ENCODE data around the gene HEXB. TPM values are rescaled to one million over a fixed set of nuclear protein-coding genes. Genes with fewer than 3 reads are reported as not detected.

Gene HEXB
- total and polyA plus RNA-seq, 2 donors from 2014 or later, result 113 to 184 TPM

- no peaks in the 10 kb centered on the region for H3K27me3 ChIP-seq (ENCODE audit: control insufficient read depth, insufficient read depth, low read length)
- no peaks in the 10 kb centered on the region for H3K9me3 ChIP-seq (ENCODE audit: control insufficient read depth in 2 of 3, insufficient read depth in 1 of 3, low read length in 3 of 3)
- H3K4me3 ChIP-seq (ENCODE audit: low read length in 3 of 3), result peak overlapping the region; percentile 74 to 80 (median 77)
- peak overlapping the region; percentile 30 to 71 (median 69) for H3K9ac ChIP-seq (ENCODE audit: low read length in 3 of 3)
- intact Hi-C loops (cut with DNase I), result loop anchor here (10.0 kb wide), 2 partner anchors 55 to 605 kb away; no protein-coding TSS in a partner anchor
- TF ChIP-seq, protein P1, sequence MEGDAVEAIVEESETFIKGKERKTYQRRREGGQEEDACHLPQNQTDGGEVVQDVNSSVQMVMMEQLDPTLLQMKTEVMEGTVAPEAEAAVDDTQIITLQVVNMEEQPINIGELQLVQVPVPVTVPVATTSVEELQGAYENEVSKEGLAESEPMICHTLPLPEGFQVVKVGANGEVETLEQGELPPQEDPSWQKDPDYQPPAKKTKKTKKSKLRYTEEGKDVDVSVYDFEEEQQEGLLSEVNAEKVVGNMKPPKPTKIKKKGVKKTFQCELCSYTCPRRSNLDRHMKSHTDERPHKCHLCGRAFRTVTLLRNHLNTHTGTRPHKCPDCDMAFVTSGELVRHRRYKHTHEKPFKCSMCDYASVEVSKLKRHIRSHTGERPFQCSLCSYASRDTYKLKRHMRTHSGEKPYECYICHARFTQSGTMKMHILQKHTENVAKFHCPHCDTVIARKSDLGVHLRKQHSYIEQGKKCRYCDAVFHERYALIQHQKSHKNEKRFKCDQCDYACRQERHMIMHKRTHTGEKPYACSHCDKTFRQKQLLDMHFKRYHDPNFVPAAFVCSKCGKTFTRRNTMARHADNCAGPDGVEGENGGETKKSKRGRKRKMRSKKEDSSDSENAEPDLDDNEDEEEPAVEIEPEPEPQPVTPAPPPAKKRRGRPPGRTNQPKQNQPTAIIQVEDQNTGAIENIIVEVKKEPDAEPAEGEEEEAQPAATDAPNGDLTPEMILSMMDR (IDR thresholded peaks at IDR 0.05; ENCODE audit: borderline replicate concordance, extremely low read depth, insufficient read depth), result no peak
- peak in 4 of 5 donors; percentile 46 to 83 (median 68) for DNase-seq
- H3K36me3 ChIP-seq (ENCODE audit: control insufficient read depth in 2 of 3, insufficient read depth in 3 of 3, low read length in 3 of 3), result peaks cover 0 to 10% (median 0%) of the 10 kb centered on the region in 3 donors
- peaks cover 0 to 6% (median 0%) of the 10 kb centered on the region in 3 donors for H3K4me1 ChIP-seq (ENCODE audit: control insufficient read depth in 2 of 3, insufficient read depth in 2 of 3, low read depth in 1 of 3, low read length in 3 of 3)
- no peak for FAIRE-seq
- H3K27ac ChIP-seq (ENCODE audit: low read depth in 2 of 2, low read length in 2 of 2), result peak overlapping the region; percentile 81 to 84
These were observed 45.1 kb upstream of the HEXB start for GRCh38 chr5:74639807-74640449.

GRCh38 chr5:74640450-74640953 is 44.5 kb upstream of the HEXB start, which contains the start of gene ENC1:
Gene ENC1 (minus strand): TSS chr5:74640728. CDS start chr5:74636485, 4,243 bp downstream.
- no peaks in the 10 kb centered on the region for H3K27me3 ChIP-seq (ENCODE audit: control insufficient read depth, insufficient read depth, low read length)
- FAIRE-seq, result no peak
- peak within 1 kb of the TSS; percentile 81 to 84 for H3K27ac ChIP-seq (ENCODE audit: low read depth in 2 of 2, low read length in 2 of 2)
- intact Hi-C loops (cut with DNase I), result loop anchor here (10.0 kb wide), 1 partner anchor 606 kb away; no protein-coding TSS in a partner anchor
- H3K9ac ChIP-seq (ENCODE audit: low read length in 3 of 3), result peak within 1 kb of the TSS; percentile 30 to 71 (median 69)
- H3K4me3 ChIP-seq (ENCODE audit: low read length in 3 of 3), result peak within 1 kb of the TSS; percentile 74 to 80 (median 77)
- peak; percentile 96 to 98 (median 97) for DNase-seq
- H3K9me3 ChIP-seq (ENCODE audit: control insufficient read depth in 2 of 3, insufficient read depth in 1 of 3, low read length in 3 of 3), result no peaks in the 10 kb centered on the region
- H3K36me3 ChIP-seq (ENCODE audit: control insufficient read depth in 2 of 3, insufficient read depth in 3 of 3, low read length in 3 of 3), result peaks cover 0 to 4% (median 0%) of the 10 kb centered on the region in 3 donors
- TF ChIP-seq, protein P1 (IDR thresholded peaks at IDR 0.05; ENCODE audit: borderline replicate concordance, extremely low read depth, insufficient read depth), result peak; percentile 56
- H3K4me1 ChIP-seq (ENCODE audit: control insufficient read depth in 2 of 3, insufficient read depth in 2 of 3, low read depth in 1 of 3, low read length in 3 of 3), result peaks cover 0 to 6% (median 0%) of the 10 kb centered on the region in 3 donors

DNA sequence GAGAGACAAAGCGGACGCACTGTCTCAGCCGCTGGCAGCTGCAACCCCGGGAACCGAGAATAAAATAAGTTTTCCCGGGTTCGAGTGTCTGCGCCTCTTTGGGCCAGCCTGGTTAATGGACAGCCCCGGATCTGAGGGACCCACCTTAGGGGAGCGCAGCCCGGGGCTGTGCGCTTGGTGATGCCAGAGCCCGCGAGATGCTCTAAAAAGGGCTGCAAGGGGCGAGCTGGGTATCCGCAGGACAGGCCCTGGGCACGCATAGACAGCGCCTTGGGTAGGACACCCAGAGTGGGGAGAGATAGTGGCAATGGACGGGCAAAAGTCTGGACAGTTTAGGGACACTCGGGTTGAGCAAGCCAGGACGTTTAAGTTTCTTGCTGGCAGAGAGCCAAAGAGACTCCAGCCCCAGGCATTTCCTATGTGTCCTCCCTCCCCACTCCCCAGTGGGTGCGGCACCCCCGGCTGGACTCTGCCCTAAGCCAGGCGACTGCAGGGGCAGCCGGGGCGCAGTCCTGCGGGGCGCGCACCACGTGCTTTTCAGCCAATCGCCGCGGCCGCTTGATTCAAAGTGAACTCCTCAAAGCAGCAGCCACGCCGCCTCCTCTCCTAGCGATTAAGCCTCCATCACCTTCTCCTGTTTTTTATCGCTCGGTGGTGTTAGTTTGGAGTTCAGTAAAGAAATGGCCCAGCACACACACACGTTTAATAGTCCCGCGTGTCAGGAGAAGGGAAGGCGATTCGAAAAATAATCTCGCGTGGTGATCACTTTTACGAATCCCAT is 43.9 kb upstream of the HEXB start:
- DNase-seq (peak; percentile 89 to 94 (median 93)), FAIRE-seq (no peak)
- intact Hi-C loops (cut with DNase I), result loop anchor here (10.0 kb wide), 1 partner anchor 606 kb away; no protein-coding TSS in a partner anchor
- Histone ChIP-seq H3K9me3 (ENCODE audit: control insufficient read depth in 2 of 3, insufficient read depth in 1 of 3, low read length in 3 of 3) (no peaks in the 10 kb centered on the region), H3K27me3 (ENCODE audit: control insufficient read depth, insufficient read depth, low read length) (no peaks in the 10 kb centered on the region), H3K36me3 (ENCODE audit: control insufficient read depth in 2 of 3, insufficient read depth in 3 of 3, low read length in 3 of 3) (no peaks in the 10 kb centered on the region), H3K4me3 (ENCODE audit: low read length in 3 of 3) (peak overlapping the region; percentile 62 to 80 (median 70)), H3K27ac (ENCODE audit: low read depth in 2 of 2, low read length in 2 of 2) (peak overlapping the region; percentile 81 to 84), H3K4me1 (ENCODE audit: control insufficient read depth in 2 of 3, insufficient read depth in 2 of 3, low read depth in 1 of 3, low read length in 3 of 3) (peaks cover 0 to 6% (median 0%) of the 10 kb centered on the region in 3 donors), H3K9ac (ENCODE audit: low read length in 3 of 3) (peak overlapping the region in 2 of 3 donors; percentile 55 to 67)
- TF ChIP-seq, protein P1 (IDR thresholded peaks at IDR 0.05; ENCODE audit: borderline replicate concordance, extremely low read depth, insufficient read depth), result no peak

All from kidney (tissue), 14 donors.